Mesenchymal stem cell (in vitro differentiated cells and primary cell): ENCODE measurements around the gene PRDX5.

ENCODE experiments used
- DNase-seq: peaks from one replicate; pipeline ENCODE4 v3.0.0-alpha.2; 2013
- H2AFZ ChIP-seq: one replicate; pipeline ENCODE4 v1.6.1; 2013; ENCODE audit warnings: low read depth, mild to moderate bottlenecking, control low read depth, inconsistent platforms, low read length, moderate library complexity
- H2AK5ac ChIP-seq: 2 replicates; pipeline ENCODE4 v1.6.1; 2013; ENCODE audit warnings: low read length, moderate library complexity, mild to moderate bottlenecking, inconsistent platforms; ENCODE audit not compliant: severe bottlenecking
- H2BK120ac ChIP-seq: one replicate; pipeline ENCODE4 v1.6.1; 2013; ENCODE audit warnings: low read depth, mild to moderate bottlenecking, inconsistent platforms, low read length, moderate library complexity
- H2BK12ac ChIP-seq, 2 experiments: one replicate each; pipeline ENCODE4 v1.6.1; 2013; ENCODE audit warnings: inconsistent platforms in 2 of 2, low read length in 2 of 2, mild to moderate bottlenecking in 2 of 2, moderate library complexity in 2 of 2, control low read depth in 1 of 2
- H2BK15ac ChIP-seq: one replicate; pipeline ENCODE4 v1.6.1; 2013; ENCODE audit warnings: mild to moderate bottlenecking, low read depth, inconsistent platforms; ENCODE audit not compliant: poor library complexity, severe bottlenecking
- H2BK5ac ChIP-seq: 2 replicates; pipeline ENCODE4 v1.6.1; 2013; ENCODE audit warnings: low read depth, mild to moderate bottlenecking, low read length, control low read depth, inconsistent platforms; ENCODE audit not compliant: poor library complexity, severe bottlenecking
- H3K14ac ChIP-seq, 2 experiments: one replicate each; pipeline ENCODE4 v1.6.1; 2013; ENCODE audit warnings: inconsistent platforms in 2 of 2, low read length in 2 of 2, control low read depth in 1 of 2, mild to moderate bottlenecking in 1 of 2, moderate library complexity in 1 of 2
- H3K18ac ChIP-seq, 2 experiments: one replicate each; pipeline ENCODE4 v1.6.1; 2013; ENCODE audit warnings: inconsistent platforms in 2 of 2, low read length in 2 of 2, control low read depth in 1 of 2, low read depth in 1 of 2, mild to moderate bottlenecking in 1 of 2
- H3K23ac ChIP-seq, 2 experiments: one replicate each; pipeline ENCODE4 v1.6.1; 2013; ENCODE audit warnings: inconsistent platforms in 2 of 2, low read length in 2 of 2, mild to moderate bottlenecking in 2 of 2, moderate library complexity in 2 of 2, control low read depth in 1 of 2
- H3K27ac ChIP-seq: 2 replicates; pipeline ENCODE4 v1.5.1; 2013; ENCODE audit warnings: mild to moderate bottlenecking, moderate library complexity, low read length, control low read depth, inconsistent platforms; ENCODE audit not compliant: poor library complexity, severe bottlenecking
- H3K27me3 ChIP-seq, 2 experiments: 2 replicates each; pipeline versions ENCODE4 v1.6.1 to v1.7.0; 2013; ENCODE audit warnings: low read length in 2 of 2, mild to moderate bottlenecking in 2 of 2, moderate library complexity in 2 of 2, control low read depth in 1 of 2, inconsistent platforms in 1 of 2; ENCODE audit not compliant: control insufficient read depth in 1 of 2, insufficient read depth in 1 of 2
- H3K36me3 ChIP-seq, 2 experiments: 2 replicates each; pipeline versions ENCODE4 v1.6.1 to v1.7.0; 2013; ENCODE audit warnings: low read length in 2 of 2, control low read depth in 1 of 2, inconsistent platforms in 1 of 2, low read depth in 1 of 2, mild to moderate bottlenecking in 1 of 2; ENCODE audit not compliant: insufficient read depth in 2 of 2, control insufficient read depth in 1 of 2
- H3K4ac ChIP-seq, 2 experiments: one replicate each; pipeline ENCODE4 v1.6.1; 2013; ENCODE audit warnings: inconsistent platforms in 2 of 2, low read length in 2 of 2, mild to moderate bottlenecking in 2 of 2, moderate library complexity in 2 of 2, control low read depth in 1 of 2, low read depth in 1 of 2
- H3K4me1 ChIP-seq: 2 replicates; pipeline ENCODE4 v1.6.1; 2013; ENCODE audit warnings: low read depth, low read length, control low read depth; ENCODE audit not compliant: control insufficient read depth, insufficient read depth
- H3K4me2 ChIP-seq: 2 replicates; pipeline ENCODE4 v1.6.1; 2013; ENCODE audit warnings: low read length, mild to moderate bottlenecking, inconsistent platforms; ENCODE audit not compliant: poor library complexity, severe bottlenecking
- H3K4me3 ChIP-seq, 2 experiments: 2 replicates each; pipeline versions ENCODE4 v1.5.1 to v1.7.0; 2013; ENCODE audit warnings: low read length in 2 of 2, mild to moderate bottlenecking in 2 of 2, control low read depth in 1 of 2, low read depth in 1 of 2; ENCODE audit not compliant: insufficient read depth in 1 of 2
- H3K79me1 ChIP-seq: replicated peaks from 2 replicates; pipeline ENCODE4 v1.6.1; 2013; ENCODE audit warnings: mild to moderate bottlenecking, control low read depth, low read length, inconsistent platforms; ENCODE audit not compliant: poor library complexity, severe bottlenecking
- H3K9ac ChIP-seq: 2 replicates; pipeline ENCODE4 v1.7.0; 2013; ENCODE audit warnings: mild to moderate bottlenecking, low read length, moderate library complexity
- H3K9me3 ChIP-seq: 2 replicates; pipeline ENCODE4 v1.7.0; 2013; ENCODE audit warnings: mild to moderate bottlenecking, low read length; ENCODE audit not compliant: control insufficient read depth
- H4K8ac ChIP-seq: one replicate; pipeline ENCODE4 v1.6.1; 2013; ENCODE audit warnings: inconsistent platforms, mild to moderate bottlenecking, low read length, moderate library complexity
- H4K91ac ChIP-seq: one replicate; pipeline ENCODE4 v1.6.1; 2013; ENCODE audit warnings: mild to moderate bottlenecking, low read length, inconsistent platforms
- WGBS: methylation state at CpG from one replicate; pipeline ENCODE4 v1.1.7; 2013; ENCODE audit warnings: mixed read lengths; 5-methylcytosine and 5-hydroxymethylcytosine counted together

The PRDX5 gene

DNA sequence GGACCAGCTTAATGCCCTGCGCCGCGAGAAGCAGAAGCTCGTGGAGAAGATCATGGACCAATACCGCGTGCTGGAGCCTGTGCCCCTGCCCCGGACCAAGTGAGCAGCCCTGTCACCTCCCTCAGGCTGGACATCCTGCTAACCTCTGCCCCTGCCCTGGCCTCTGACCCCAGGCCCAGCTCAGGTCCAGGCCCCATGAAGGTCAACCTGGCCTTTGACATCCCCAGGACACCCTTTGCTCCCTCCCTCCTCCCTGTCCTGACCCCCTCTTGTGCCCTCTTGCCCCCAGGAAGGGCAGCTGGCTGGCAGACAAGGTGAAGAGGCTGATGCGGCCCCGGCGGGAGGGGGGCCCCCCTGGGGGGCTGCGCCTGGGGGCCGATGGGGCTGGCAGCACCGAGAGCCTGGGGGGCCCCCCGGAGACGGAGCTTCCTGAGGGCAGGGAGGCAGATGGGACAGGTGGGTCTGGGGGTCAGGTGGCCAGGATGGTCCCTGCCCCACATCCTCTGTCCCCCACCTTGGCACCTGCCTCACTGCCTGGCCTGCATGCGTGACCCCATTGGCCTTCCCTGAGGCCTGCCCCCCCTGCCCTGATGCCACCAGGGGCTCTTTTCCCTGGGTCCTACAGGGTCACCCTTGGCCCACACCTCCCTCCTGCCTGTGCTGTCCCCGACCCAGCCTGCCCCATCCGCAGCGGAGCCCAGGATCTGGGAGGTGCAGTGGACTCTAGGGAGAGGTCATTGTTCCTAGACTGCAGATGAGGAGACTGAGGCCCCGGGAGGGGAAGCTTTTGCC lies 36.0 kb downstream of the PRDX5 start:
- Histone ChIP-seq H3K14ac (peak overlapping the region in 1 of 2 experiments; percentile 38), H3K9ac (no peak overlapping the region), H4K91ac (peak overlapping the region; percentile 73), H3K4me1 (peaks cover 35% of the 10 kb centered on the region), H2BK120ac (no peak overlapping the region), H3K18ac (peak overlapping the region in 1 of 2 experiments; percentile 21), H4K8ac (no peak overlapping the region), H3K4me3 (no peak overlapping the region), H2AK5ac (no peak overlapping the region), H3K4ac (peak overlapping the region in 1 of 2 experiments; percentile 8), H3K79me1 (peaks cover 2% of the 10 kb centered on the region), H3K27ac (no peak overlapping the region), H2AFZ (no peak overlapping the region), H2BK12ac (peak overlapping the region in 1 of 2 experiments; percentile 21), H3K4me2 (no peak overlapping the region), H3K36me3 (no peaks in the 10 kb centered on the region), H3K27me3 (peaks cover 0 to 10% of the 10 kb centered on the region in 2 experiments), H3K23ac (no peak overlapping the region), H3K9me3 (no peaks in the 10 kb centered on the region), H2BK15ac (no peak overlapping the region), H2BK5ac (no peak overlapping the region)
- no peak for DNase-seq
- 85% methylated on average over 9 of the region's 20 CpGs for WGBS

DNA sequence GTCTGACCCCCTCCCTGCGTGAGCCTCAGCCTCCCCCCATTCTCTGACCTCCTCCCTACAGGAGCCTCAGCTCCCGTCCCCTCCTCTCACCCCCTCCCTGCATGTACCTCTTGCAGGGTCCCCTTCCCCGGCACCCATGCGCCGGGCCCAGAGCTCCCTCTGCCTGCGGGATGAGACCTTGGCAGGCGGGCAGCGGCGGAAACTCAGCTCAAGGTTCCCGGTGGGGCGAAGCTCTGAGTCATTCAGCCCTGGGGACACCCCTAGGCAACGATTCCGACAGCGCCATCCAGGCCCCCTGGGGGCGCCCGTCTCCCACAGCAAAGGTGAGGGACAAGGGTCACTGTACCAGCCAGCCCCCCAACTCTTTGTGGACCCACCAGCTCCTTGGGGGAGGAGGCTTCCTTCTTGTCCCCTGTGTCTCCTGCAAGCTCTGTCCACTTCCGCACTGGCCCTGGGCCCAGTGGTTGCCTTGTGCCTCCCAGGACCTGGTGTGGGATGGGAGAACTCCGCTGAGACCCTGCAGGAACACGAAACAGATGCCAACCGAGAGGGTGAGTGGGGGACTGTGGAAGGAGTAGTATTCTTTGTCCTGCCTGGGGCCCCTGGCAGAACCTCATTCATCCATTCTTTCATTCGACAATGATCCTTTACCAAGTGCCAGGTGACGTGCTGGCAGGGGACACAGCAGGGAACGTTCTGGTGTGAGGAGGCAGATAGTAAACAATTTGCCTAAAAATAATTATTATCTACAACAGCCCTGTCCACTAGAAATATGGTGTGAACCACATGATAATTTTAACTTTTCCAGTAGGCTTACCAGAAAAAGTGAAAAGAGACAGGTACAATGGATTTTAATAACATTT lies 37.4 kb downstream of the PRDX5 start:
- H3K9ac ChIP-seq, result peak overlapping the region; percentile 77
- peaks cover 46% of the 10 kb centered on the region for H3K4me1 ChIP-seq
- H2BK5ac ChIP-seq, result no peak overlapping the region
- H3K79me1 ChIP-seq, result peaks cover 14% of the 10 kb centered on the region
- 14% methylated on average over 20 of the region's 23 CpGs for whole genome bisulfite sequencing
- H2AFZ ChIP-seq, result no peak overlapping the region
- no peak overlapping the region for H3K23ac ChIP-seq
- H3K9me3 ChIP-seq, result no peaks in the 10 kb centered on the region
- peak overlapping the region in 1 of 2 experiments; percentile 64 for H3K4me3 ChIP-seq
- peak overlapping the region; percentile 91 for H4K8ac ChIP-seq
- H3K18ac ChIP-seq, result peak overlapping the region; percentile 52 to 87
- peak; percentile 88 for DNase-seq
- H3K27me3 ChIP-seq, result peaks cover 0 to 4% of the 10 kb centered on the region in 2 experiments
- peaks cover 2 to 6% of the 10 kb centered on the region in 2 experiments for H3K36me3 ChIP-seq
- peak overlapping the region in 1 of 2 experiments; percentile 42 for H2BK12ac ChIP-seq
- H2BK120ac ChIP-seq, result peak overlapping the region; percentile 12
- H4K91ac ChIP-seq, result peak overlapping the region; percentile 82
- peak overlapping the region; percentile 20 for H3K27ac ChIP-seq
- peak overlapping the region; percentile 2 to 93 for H3K4ac ChIP-seq
- H2BK15ac ChIP-seq, result peak overlapping the region; percentile 90
- H3K4me2 ChIP-seq, result peak overlapping the region; percentile 56
- H2AK5ac ChIP-seq, result peak overlapping the region; percentile 0
- no peak overlapping the region for H3K14ac ChIP-seq

DNA sequence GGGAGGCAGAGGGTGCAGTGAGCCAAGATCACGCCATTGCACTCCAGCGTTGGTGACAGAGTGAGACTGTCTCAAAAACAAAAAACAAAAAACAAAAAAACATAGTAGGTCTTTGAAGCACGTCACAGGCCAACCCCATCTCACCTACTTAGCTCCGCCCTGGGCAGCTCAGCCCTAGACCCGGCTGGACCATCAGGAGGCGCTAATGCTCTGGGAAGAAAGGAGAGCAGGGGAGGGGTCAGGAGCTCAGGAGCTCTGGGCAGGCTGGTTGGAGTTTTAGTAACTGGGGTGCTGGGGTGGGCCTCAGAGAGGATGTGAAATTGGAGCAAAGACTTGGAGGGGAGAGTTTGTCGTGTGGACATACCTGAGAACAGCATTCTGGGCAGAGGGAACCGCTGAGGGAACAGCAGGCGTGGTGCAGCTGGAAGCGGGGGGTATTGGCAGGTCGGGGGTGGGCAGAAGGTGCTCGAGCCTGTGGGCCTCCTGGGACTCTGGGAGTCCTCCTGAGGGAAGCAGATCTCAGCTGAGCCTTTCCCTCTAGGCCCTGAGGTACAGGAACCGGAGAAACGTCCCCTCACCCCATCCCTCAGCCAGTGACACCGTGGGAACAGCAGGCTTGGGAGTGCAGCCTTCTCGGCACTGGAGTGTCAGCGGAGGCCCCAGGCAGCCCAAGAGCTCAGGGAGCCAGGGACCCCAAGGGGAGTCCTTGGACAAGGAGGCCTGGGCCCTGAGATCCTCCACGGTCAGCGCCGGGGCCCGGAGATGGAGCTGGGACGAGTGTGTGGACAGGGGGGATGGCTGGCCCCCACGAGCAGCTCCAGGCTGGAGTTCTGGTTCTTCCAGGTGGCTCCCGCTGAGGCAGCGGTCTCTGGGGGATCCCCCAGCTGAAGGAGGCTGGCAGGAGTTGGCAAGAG lies 38.8 kb downstream of the PRDX5 start:
- Histone ChIP-seq H3K36me3 (peaks cover 15 to 20% of the 10 kb centered on the region in 2 experiments), H2BK12ac (peak overlapping the region; percentile 50 to 59), H3K4me3 (no peak overlapping the region), H2AK5ac (peak overlapping the region; percentile 60), H4K91ac (peak overlapping the region; percentile 81), H3K9ac (no peak overlapping the region), H2AFZ (no peak overlapping the region), H2BK15ac (peak overlapping the region; percentile 77), H3K23ac (no peak overlapping the region), H2BK120ac (peak overlapping the region; percentile 68), H3K18ac (peak overlapping the region; percentile 58 to 86), H3K14ac (no peak overlapping the region), H3K9me3 (no peaks in the 10 kb centered on the region), H3K27me3 (peaks cover 0 to 4% of the 10 kb centered on the region in 2 experiments), H2BK5ac (no peak overlapping the region), H3K4ac (peak overlapping the region; percentile 73 to 94), H3K4me1 (peaks cover 52% of the 10 kb centered on the region), H4K8ac (peak overlapping the region; percentile 27), H3K4me2 (no peak overlapping the region), H3K79me1 (peaks cover 28% of the 10 kb centered on the region), H3K27ac (no peak overlapping the region)
- 80% methylated on average over 25 of the region's 25 CpGs for WGBS
- peak; percentile 53 for DNase-seq
